PC-3 (cell line): ENCODE measurements around the gene S1PR2. TPM values are rescaled to one million over a fixed set of nuclear protein-coding genes. Genes with fewer than 3 reads are reported as not detected.

Experiments
- ATAC-seq: fragments of 200-7000 bp; cut with Tn5 transposase; 2 replicates; pipeline ENCODE4 v1.9.1; 2020; ENCODE audit warnings: mild to moderate bottlenecking, moderate library complexity
- BruUV-seq: library from RNA; stranded (reverse); fragments of 400-500 nt; replicated peaks from 2 replicates; lab custom pipeline; 2021; lab: Mats Ljungman, UMichigan
- CTCF ChIA-PET: fragments of 300-600 bp; sonication (Branson Sonifier 250); formaldehyde crosslinking; loops from one replicate; lab custom pipeline; 2022; ENCODE audit warnings: antibody characterized with exemption; lab: Charles Lee
- POLR2A ChIA-PET: fragments of 300-600 bp; sonication (Branson Sonifier 250); formaldehyde crosslinking; loops from one replicate; lab custom pipeline; 2022; ENCODE audit warnings: antibody characterized with exemption; ENCODE audit not compliant: unreplicated experiment; lab: Charles Lee
- DNase-seq: peaks from one replicate; pipeline ENCODE4 v3.0.0-alpha.2; 2015
- H2AFZ ChIP-seq: fragments of 300-600 bp; sonication (generic); 2 replicates; pipeline ENCODE4 v1.6.0; 2016; ENCODE audit warnings: antibody characterized with exemption, low read length
- H3F3A ChIP-seq: fragments of 300-600 bp; sonication (generic); one replicate; pipeline ENCODE4 v1.6.0; 2017; ENCODE audit warnings: antibody characterized with exemption, low read length, control low read depth, mild to moderate bottlenecking; ENCODE audit not compliant: unreplicated experiment
- H3K27ac ChIP-seq: fragments of 300-600 bp; sonication (generic); 2 replicates; pipeline ENCODE4 v1.5.1; 2016; ENCODE audit warnings: mild to moderate bottlenecking, low read length
- H3K27me3 ChIP-seq: fragments of 300-600 bp; sonication (generic); 2 replicates; pipeline ENCODE4 v1.6.1; 2016; ENCODE audit warnings: low read length, mixed read lengths
- H3K36me3 ChIP-seq: fragments of 300-600 bp; sonication (generic); 2 replicates; pipeline ENCODE4 v1.6.1; 2016; ENCODE audit warnings: low read depth, mixed run types, low read length, mixed read lengths
- H3K4me1 ChIP-seq: fragments of 300-600 bp; sonication (generic); 2 replicates; pipeline ENCODE4 v1.5.1; 2016; ENCODE audit warnings: low read length; ENCODE audit not compliant: insufficient read depth
- H3K4me2 ChIP-seq: fragments of 300-600 bp; sonication (generic); 2 replicates; pipeline ENCODE4 v1.6.0; 2016; ENCODE audit warnings: low read length
- H3K4me3 ChIP-seq: fragments of 300-600 bp; sonication (generic); 2 replicates; pipeline ENCODE4 v1.5.1; 2016; ENCODE audit warnings: mild to moderate bottlenecking, low read length, mixed read lengths
- H3K79me2 ChIP-seq: fragments of 300-600 bp; sonication (generic); 2 replicates; pipeline ENCODE4 v1.6.1; 2017; ENCODE audit warnings: low read length, mixed read lengths
- H3K9ac ChIP-seq: fragments of 300-600 bp; sonication (generic); 2 replicates; pipeline ENCODE4 v1.6.0; 2016; ENCODE audit warnings: mild to moderate bottlenecking, low read length
- H3K9me2 ChIP-seq: fragments of 300-600 bp; sonication (generic); replicated peaks from 2 replicates; pipeline ENCODE4 v1.6.1; 2016; ENCODE audit warnings: mixed run types, low read length, mixed read lengths
- H3K9me3 ChIP-seq: fragments of 300-600 bp; sonication (generic); 2 replicates; pipeline ENCODE4 v1.6.1; 2016; ENCODE audit warnings: low read length, mixed read lengths
- H4K20me1 ChIP-seq: fragments of 300-600 bp; sonication (generic); 2 replicates; pipeline ENCODE4 v1.6.1; 2016; ENCODE audit warnings: low read length, mixed read lengths
- EZH2 ChIP-seq: fragments of 300-600 bp; sonication (generic); IDR thresholded peaks from one replicate; pipeline ENCODE4 v1.6.1; 2017; ENCODE audit warnings: antibody characterized with exemption, mild to moderate bottlenecking, low read length; ENCODE audit not compliant: unreplicated experiment
- EZH2phosphoT487 ChIP-seq: fragments of 300-600 bp; sonication (generic); IDR thresholded peaks from 2 replicates; pipeline ENCODE4 v1.6.1; 2018; ENCODE audit warnings: mild to moderate bottlenecking, antibody characterized with exemption, low read length, borderline replicate concordance
- intact Hi-C: fragments of 100-400 bp; cut with micrococcal nuclease; formaldehyde crosslinking; loops from 2 replicates; pipeline ENCODE4 v1.9.0; 2023
- total RNA-seq: library from RNA; depleted of rRNA; stranded (reverse); fragments of >200 nt; gene quantifications from 2 replicates; pipeline ENCODE4 v1.2.3, GENCODE V29; 2014
- TF ChIP-seq, protein P1 (sequence below): fragments of 300-600 bp; sonication (generic); conservative IDR thresholded peaks from 2 replicates; pipeline ENCODE4 v1.5.1; 2017; ENCODE audit warnings: antibody characterized with exemption, low read depth, mild to moderate bottlenecking, low read length

The S1PR2 gene
- total RNA-seq, 1 experiment from 2014 or later, result 4.1 TPM

DNA sequence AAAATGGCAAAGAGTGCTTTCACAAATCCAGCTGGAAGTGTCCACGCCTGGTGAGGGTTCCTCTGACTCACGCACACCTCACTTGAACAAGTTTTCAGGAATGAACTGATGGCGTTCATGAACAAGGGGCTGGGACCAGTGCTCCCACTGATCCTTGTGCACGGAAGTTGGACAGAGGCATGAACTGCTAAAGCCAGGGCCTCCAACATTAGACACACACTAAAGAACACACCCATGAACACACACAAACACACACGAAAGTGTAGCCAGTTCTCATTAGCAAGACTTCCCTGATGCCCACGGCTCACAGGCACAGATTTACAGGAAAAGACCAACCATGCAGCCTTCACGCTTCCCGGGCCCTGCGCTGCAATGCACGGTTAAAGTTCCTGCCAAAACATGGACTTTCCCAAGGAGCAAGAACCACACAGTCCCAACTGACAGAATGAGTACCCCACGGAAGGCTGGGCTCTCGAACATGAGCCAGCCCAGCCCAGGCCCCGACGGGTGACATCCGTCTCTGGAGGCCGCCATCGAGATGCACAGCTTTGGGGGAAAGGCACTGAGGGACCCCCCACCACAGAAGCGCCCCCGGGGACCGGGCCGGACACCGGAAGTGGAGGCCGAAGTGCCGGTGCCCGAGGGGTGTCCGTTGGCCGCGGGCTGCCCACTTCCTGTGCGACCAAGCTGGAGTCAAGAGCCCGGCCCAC lies 37.2 kb downstream of the S1PR2 start:
- peaks cover 37% of the 10 kb centered on the region for H4K20me1 ChIP-seq
- peak overlapping the region; percentile 71 for H3K27ac ChIP-seq
- H3K27me3 ChIP-seq, result no peaks in the 10 kb centered on the region
- peak overlapping the region; percentile 87 for H3K4me2 ChIP-seq
- H3K36me3 ChIP-seq, result peaks cover 19% of the 10 kb centered on the region
- intact Hi-C loops, result loop anchor here (1.0 kb wide), 1 partner anchor 56 kb away; no protein-coding TSS in a partner anchor
- peaks cover 23% of the 10 kb centered on the region for H3K4me1 ChIP-seq
- BruUV-seq, result TSS peak; percentile 53
- H2AFZ ChIP-seq, result peak overlapping the region; percentile 85
- ChIA-PET POLR2A (interaction anchor here (0.7 kb wide), 1 partner anchor 65 kb away, joined by 5 read pairs; no protein-coding TSS in a partner anchor), CTCF (interaction anchor here (0.6 to 1.3 kb wide), 2 partner anchors 56 to 58 kb away, joined by 3 to 7 read pairs; partner anchors contain the start of gene MRPL4)
- peaks cover 58% of the 10 kb centered on the region for H3K79me2 ChIP-seq
- H3K4me3 ChIP-seq, result peak overlapping the region; percentile 77
- peak overlapping the region; percentile 93 for H3K9ac ChIP-seq
- DNase-seq (peak; percentile 74), ATAC-seq (peak; percentile 47)
- H3K9me2 ChIP-seq, result no peaks in the 10 kb centered on the region
- H3F3A ChIP-seq, result no peaks in the 10 kb centered on the region
- TF ChIP-seq, protein P1, sequence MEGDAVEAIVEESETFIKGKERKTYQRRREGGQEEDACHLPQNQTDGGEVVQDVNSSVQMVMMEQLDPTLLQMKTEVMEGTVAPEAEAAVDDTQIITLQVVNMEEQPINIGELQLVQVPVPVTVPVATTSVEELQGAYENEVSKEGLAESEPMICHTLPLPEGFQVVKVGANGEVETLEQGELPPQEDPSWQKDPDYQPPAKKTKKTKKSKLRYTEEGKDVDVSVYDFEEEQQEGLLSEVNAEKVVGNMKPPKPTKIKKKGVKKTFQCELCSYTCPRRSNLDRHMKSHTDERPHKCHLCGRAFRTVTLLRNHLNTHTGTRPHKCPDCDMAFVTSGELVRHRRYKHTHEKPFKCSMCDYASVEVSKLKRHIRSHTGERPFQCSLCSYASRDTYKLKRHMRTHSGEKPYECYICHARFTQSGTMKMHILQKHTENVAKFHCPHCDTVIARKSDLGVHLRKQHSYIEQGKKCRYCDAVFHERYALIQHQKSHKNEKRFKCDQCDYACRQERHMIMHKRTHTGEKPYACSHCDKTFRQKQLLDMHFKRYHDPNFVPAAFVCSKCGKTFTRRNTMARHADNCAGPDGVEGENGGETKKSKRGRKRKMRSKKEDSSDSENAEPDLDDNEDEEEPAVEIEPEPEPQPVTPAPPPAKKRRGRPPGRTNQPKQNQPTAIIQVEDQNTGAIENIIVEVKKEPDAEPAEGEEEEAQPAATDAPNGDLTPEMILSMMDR, result no peak
- no peaks in the 10 kb centered on the region for H3K9me3 ChIP-seq

DNA sequence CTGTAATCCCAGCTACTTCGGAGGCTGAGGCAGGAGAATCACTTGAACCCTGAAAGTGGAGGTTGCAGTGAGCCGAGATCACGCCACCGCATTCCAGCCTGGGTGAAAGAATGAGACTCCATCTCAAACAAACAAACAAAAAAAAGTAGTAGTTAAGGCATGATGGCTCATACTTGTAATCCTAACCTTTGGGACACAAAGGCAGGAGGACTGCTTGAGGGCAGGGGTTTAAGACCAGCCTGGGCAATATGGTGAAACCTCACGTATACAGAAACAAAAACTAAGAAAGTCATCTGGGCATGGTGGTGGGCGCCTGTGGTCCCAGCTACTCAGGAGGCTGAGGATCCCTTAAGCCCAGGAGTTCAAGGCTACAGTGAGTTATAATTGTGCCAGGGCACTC lies 38.2 kb downstream of the S1PR2 start:
- no peak overlapping the region; the same call in 1 of the 2 replicates for H3K9ac ChIP-seq
- H4K20me1 ChIP-seq, result peaks cover 47% of the 10 kb centered on the region
- BruUV-seq, result no TSS peak
- CTCF ChIA-PET, result no interaction called here
- no peaks in the 10 kb centered on the region for H3K9me3 ChIP-seq
- H2AFZ ChIP-seq, result no peak overlapping the region
- H3K4me3 ChIP-seq, result peak overlapping the region; percentile 77
- no peak overlapping the region for H3K27ac ChIP-seq
- no peaks in the 10 kb centered on the region for H3K27me3 ChIP-seq
- peak overlapping the region; percentile 87 for H3K4me2 ChIP-seq
- DNase-seq, result no peak
- no peak for ATAC-seq
- H3K79me2 ChIP-seq, result peaks cover 68% of the 10 kb centered on the region
- TF ChIP-seq, protein P1, result no peak
- TF ChIP-seq EZH2 (no peak), EZH2phosphoT487 (no peak)
- POLR2A ChIA-PET, result no interaction called here
- H3K9me2 ChIP-seq, result no peaks in the 10 kb centered on the region
- intact Hi-C loops, result no loop called here
- peaks cover 24% of the 10 kb centered on the region for H3K36me3 ChIP-seq
- H3K4me1 ChIP-seq, result peaks cover 23% of the 10 kb centered on the region
- H3F3A ChIP-seq, result no peaks in the 10 kb centered on the region

DNA sequence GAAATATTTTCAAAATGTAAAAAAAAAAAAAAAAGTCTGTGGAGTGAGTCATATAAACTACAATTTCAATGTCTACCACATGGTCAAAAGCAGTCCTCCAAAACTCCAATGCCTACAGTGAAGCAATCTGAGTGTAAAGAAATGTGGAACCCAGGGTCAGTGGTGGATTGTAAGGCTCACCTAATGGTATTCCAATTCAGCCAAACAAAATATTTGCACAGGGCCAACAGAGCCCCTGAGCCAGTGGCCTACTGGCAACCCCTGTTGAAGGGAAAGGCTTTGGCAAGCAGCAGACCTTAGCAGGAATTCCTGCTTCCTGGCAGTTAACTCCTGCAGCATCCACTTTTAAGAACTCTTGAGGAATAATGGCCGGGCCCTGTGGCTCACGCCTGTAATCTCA lies 39.8 kb downstream of the S1PR2 start:
- Histone ChIP-seq H4K20me1 (peaks cover 60% of the 10 kb centered on the region), H3K4me3 (no peak overlapping the region), H3K36me3 (peaks cover 35% of the 10 kb centered on the region), H3K4me2 (no peak overlapping the region), H3K9ac (no peak overlapping the region), H3K9me3 (no peaks in the 10 kb centered on the region), H3F3A (no peaks in the 10 kb centered on the region), H3K27ac (no peak overlapping the region), H3K4me1 (peaks cover 23% of the 10 kb centered on the region), H2AFZ (no peak overlapping the region), H3K79me2 (peaks cover 84% of the 10 kb centered on the region), H3K27me3 (no peaks in the 10 kb centered on the region), H3K9me2 (no peaks in the 10 kb centered on the region)
- no peak for TF ChIP-seq EZH2phosphoT487
- TF ChIP-seq, protein P1, result no peak
- no peak for TF ChIP-seq EZH2
- CTCF ChIA-PET, result no interaction called here
- peak; percentile 46 for DNase-seq
- BruUV-seq, result no TSS peak
- POLR2A ChIA-PET, result no interaction called here
- intact Hi-C loops, result no loop called here
- ATAC-seq, result no peak
